Testis (tissue), 3 donors: ENCODE data around the gene NR5A1. TPM values are rescaled to one million over a fixed set of nuclear protein-coding genes. Genes with fewer than 3 reads are reported as not detected.

Experiments
- DNase-seq: peaks from one replicate; pipeline ENCODE4 v3.0.0-alpha.2; 2019
- H3K27ac ChIP-seq, 2 donors: fragments of 200-600 bp; sonication (generic); one replicate each; pipeline ENCODE4 v1.5.1; 2019
- H3K27me3 ChIP-seq: fragments of 200-600 bp; sonication (generic); one replicate; pipeline ENCODE4 v1.5.1; 2019
- H3K36me3 ChIP-seq: fragments of 200-600 bp; sonication (generic); one replicate; pipeline ENCODE4 v1.5.1; 2017; ENCODE audit warnings: low read depth; ENCODE audit errors: missing control alignments
- H3K4me1 ChIP-seq: fragments of 200-600 bp; sonication (generic); one replicate; pipeline ENCODE4 v1.5.1; 2019
- H3K4me3 ChIP-seq, 2 donors: fragments of 200-600 bp; sonication (generic); one replicate each; pipeline ENCODE4 v1.5.1; 2017 to 2019
- H3K9me3 ChIP-seq: fragments of 200-600 bp; sonication (generic); one replicate; pipeline ENCODE4 v1.5.1; 2017
- POLR2A ChIP-seq: fragments of 450-650 bp; IDR thresholded peaks from one replicate; pipeline ENCODE4 v1.6.1; 2017; ENCODE audit warnings: antibody characterized with exemption, mild to moderate bottlenecking, moderate library complexity
- WGBS, 2 donors: methylation state at CpG; one replicate each; pipeline ENCODE4 v1.1.5; 2018; 5-methylcytosine and 5-hydroxymethylcytosine counted together
- intact Hi-C: fragments of 100-400 bp; cut with DNase I; formaldehyde crosslinking; loops from one replicate; pipeline ENCODE4 v1.15.1; 2023; ENCODE audit warnings: low total_unique reads
- polyA plus RNA-seq: library from polyadenylated mRNA; stranded (reverse); fragments of 350-450 nt; fragmentation: Illumina TruSeq; extraction: RNeasy Lipid Tissue Mini Kit (QIAGEN cat#74804); gene quantifications from one replicate; pipeline ENCODE4 v1.2.3, GENCODE V29; 2014; ENCODE audit warnings: low read depth, low replicate concordance; ENCODE audit not compliant: insufficient read depth
- total RNA-seq, 2 donors: library from RNA; depleted of rRNA; stranded (reverse); fragments of >200 nt; gene quantifications; one replicate each; pipeline ENCODE4 v1.2.3, GENCODE V29; 2016
- TF ChIP-seq, protein P1 (sequence below), 3 experiments: fragments of 450-650 bp in 2 of 3; fragments of 200-600 bp in 1 of 3; sonication (generic) in 1 of 3; IDR thresholded peaks; one replicate each; pipeline ENCODE4 v1.5.1; 2016 to 2019; ENCODE audit warnings: antibody characterized with exemption in 3 of 3, mild to moderate bottlenecking in 2 of 3, moderate library complexity in 1 of 3

NR5A1 gene
- total and polyA plus RNA-seq, 3 donors from 2014 or later = 28.7 to 65.2 (median 43.5) TPM

DNA sequence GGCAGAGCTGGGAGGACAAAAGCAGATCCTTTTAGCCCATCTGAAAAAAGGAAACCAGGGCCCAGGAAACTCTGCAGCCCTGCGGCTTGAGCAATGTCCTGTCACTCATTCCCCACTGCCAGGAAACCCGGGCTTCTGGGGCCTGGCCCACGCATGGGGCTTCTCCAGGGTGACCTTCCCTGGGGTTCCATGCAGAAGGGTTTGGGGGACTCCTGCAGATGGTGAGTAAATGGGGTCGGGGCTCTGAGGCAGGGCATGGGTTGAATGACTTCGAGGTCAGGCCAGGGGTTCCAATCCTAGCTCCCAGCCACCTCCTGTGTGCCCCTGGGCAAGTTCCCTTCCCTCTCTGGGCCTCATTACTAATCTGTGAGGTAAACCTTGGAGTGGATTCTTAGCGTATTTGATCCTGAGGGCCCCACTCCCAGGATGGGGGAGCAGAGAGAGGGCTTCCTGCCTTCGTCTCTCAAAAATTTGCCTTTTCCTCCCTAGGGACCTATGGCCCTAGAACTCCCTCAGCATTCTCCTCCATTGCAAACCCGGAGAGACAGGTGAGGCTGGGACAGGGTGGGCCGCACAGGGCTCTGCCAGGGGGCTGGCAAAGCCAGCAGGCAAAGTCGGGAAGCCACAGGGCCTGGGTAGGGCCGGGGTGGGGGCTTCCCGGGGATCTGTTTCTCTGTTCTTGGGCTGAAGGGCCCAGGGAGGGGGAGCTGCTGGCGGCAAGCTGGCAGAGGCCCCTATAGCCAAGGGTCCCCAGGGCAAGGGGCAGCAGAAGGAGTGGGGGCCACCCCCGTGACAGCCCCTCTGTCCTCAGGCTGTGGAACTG lies 31.1 kb downstream of the NR5A1 start:
- WGBS, 2 donors = 83 to 84% methylated on average over 12 to 14 of the region's 14 CpGs
- H3K36me3 ChIP-seq = no peaks in the 10 kb centered on the region
- TF ChIP-seq, protein P1, sequence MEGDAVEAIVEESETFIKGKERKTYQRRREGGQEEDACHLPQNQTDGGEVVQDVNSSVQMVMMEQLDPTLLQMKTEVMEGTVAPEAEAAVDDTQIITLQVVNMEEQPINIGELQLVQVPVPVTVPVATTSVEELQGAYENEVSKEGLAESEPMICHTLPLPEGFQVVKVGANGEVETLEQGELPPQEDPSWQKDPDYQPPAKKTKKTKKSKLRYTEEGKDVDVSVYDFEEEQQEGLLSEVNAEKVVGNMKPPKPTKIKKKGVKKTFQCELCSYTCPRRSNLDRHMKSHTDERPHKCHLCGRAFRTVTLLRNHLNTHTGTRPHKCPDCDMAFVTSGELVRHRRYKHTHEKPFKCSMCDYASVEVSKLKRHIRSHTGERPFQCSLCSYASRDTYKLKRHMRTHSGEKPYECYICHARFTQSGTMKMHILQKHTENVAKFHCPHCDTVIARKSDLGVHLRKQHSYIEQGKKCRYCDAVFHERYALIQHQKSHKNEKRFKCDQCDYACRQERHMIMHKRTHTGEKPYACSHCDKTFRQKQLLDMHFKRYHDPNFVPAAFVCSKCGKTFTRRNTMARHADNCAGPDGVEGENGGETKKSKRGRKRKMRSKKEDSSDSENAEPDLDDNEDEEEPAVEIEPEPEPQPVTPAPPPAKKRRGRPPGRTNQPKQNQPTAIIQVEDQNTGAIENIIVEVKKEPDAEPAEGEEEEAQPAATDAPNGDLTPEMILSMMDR (IDR thresholded peaks at IDR 0.05) = no peak
- no peak for TF ChIP-seq POLR2A
- no peaks in the 10 kb centered on the region for H3K4me1 ChIP-seq
- H3K27ac ChIP-seq = no peak overlapping the region
- H3K27me3 ChIP-seq = no peaks in the 10 kb centered on the region
- no peaks in the 10 kb centered on the region for H3K9me3 ChIP-seq
- intact Hi-C loops = no loop called here
- H3K4me3 ChIP-seq = no peak overlapping the region
- no peak for DNase-seq

DNA sequence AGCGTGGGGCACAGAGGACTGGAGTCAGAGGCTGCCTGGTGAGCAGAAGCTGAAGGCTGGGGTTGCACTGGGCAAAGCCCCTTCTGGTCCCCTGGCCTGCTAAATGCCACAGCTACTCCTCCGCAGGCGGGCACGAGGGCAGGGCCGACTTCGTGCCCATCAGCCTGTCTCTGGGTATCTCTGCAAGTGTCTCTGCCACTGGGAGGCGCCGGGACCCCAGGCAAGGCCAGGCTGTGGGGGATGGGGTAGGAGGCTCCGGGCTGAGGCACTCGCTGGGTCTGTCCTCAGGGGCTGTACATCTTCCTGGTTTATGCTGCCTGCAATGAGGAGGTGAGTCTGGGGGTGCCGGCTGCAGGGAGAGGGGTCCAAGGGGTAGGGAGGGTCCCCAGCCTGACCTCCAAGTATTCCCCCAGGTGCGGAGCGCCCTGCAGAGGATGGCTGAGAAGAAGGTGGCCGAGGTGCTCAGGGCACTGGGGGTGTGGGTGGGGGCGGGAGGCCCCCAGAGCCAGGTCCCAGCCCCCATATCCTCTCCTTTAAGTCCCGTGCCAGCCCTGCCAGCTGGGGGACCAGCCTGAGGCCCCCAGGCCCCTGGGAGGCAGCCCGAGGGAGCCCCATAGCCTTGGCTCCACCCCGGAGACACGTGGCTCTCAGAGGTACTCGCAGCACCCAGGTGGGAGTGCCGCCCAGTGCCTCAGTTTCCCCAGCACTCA lies 31.9 kb downstream of the NR5A1 start:
- H3K27me3 ChIP-seq = no peaks in the 10 kb centered on the region
- DNase-seq = no peak
- no peak overlapping the region for H3K27ac ChIP-seq
- no peaks in the 10 kb centered on the region for H3K36me3 ChIP-seq
- H3K4me1 ChIP-seq = no peaks in the 10 kb centered on the region
- intact Hi-C loops = no loop called here
- no peak overlapping the region for H3K4me3 ChIP-seq
- WGBS, 2 donors = 80 to 94% methylated on average over 3 to 16 of the region's 21 CpGs
- H3K9me3 ChIP-seq = no peaks in the 10 kb centered on the region
- TF ChIP-seq POLR2A = no peak
- TF ChIP-seq, protein P1 (IDR thresholded peaks at IDR 0.05) = no peak

DNA sequence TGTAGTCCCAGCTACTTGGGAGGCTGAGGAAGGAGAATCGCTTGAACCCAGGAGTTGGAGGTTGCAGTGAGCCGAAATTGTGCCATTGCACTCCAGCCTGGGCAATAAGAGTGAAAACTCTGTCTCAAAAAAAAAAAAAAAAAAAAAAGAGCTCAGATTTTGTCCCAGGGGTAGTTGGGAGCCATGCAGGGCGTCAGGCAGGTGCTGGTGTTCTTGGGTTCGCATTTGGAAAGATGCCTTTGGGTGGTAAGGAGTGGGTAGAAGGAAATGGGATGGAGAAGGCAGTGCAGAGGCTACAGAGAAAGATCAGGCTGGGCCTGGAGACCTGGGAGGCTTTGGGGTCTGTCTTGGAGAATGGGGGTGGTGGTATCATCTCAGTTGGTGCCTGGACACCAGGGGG lies 33.0 kb downstream of the NR5A1 start:
- no peak for TF ChIP-seq POLR2A
- TF ChIP-seq, protein P1 (IDR thresholded peaks at IDR 0.05) = no peak
- no peaks in the 10 kb centered on the region for H3K36me3 ChIP-seq
- no peaks in the 10 kb centered on the region for H3K27me3 ChIP-seq
- intact Hi-C loops = no loop called here
- H3K9me3 ChIP-seq = no peaks in the 10 kb centered on the region
- DNase-seq = no peak
- no peak overlapping the region for H3K27ac ChIP-seq
- no peaks in the 10 kb centered on the region for H3K4me1 ChIP-seq
- WGBS, 2 donors = 78 to 84% methylated on average over 4 of the region's 4 CpGs
- no peak overlapping the region for H3K4me3 ChIP-seq

DNA sequence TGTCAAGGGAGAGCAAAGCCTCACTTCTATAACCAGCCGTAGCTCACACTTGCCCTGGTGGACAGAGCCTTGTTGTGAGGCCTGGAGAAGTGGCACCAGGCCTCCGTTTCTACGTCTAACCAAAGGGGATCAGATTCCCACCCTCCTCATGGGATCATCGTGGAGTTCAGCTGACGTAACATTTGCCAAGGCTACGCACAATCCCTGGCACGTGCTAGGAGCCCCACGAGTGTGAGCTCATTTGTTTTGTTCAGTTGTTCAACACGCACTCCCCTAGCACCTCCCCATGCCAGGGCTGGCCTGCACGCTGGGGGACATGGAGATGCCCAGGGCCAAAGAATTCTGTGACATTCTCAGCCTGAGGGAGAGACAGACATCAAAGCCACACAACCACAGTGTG lies 33.9 kb downstream of the NR5A1 start:
- WGBS, 2 donors = 81 to 86% methylated on average over 10 of the region's 10 CpGs
- Histone ChIP-seq H3K36me3 (no peaks in the 10 kb centered on the region), H3K27me3 (no peaks in the 10 kb centered on the region), H3K4me3 (no peak overlapping the region), H3K9me3 (no peaks in the 10 kb centered on the region), H3K27ac (no peak overlapping the region), H3K4me1 (no peaks in the 10 kb centered on the region)
- intact Hi-C loops = no loop called here
- DNase-seq = no peak
- TF ChIP-seq POLR2A = no peak
- TF ChIP-seq, protein P1 (IDR thresholded peaks at IDR 0.05) = no peak
